H9 (cell line): ENCODE results near the gene MTA1. TPM values are rescaled to one million over a fixed set of nuclear protein-coding genes. Genes with fewer than 3 reads are reported as not detected.

Source experiments
- DNase-seq: peaks from one replicate; pipeline ENCODE4 v3.0.0-alpha.2; 2017
- H2AFZ ChIP-seq: one replicate; pipeline ENCODE4 v1.6.1; 2013; ENCODE audit warnings: mild to moderate bottlenecking, low read length, control low read depth, moderate library complexity
- H2AK5ac ChIP-seq: 2 replicates; pipeline ENCODE4 v1.6.1; 2013; ENCODE audit warnings: low read length, control low read depth, mixed read lengths; ENCODE audit not compliant: insufficient read length
- H2BK120ac ChIP-seq: one replicate; pipeline ENCODE4 v1.6.1; 2013; ENCODE audit warnings: low read depth, mild to moderate bottlenecking, low read length, control low read depth, inconsistent platforms; ENCODE audit not compliant: poor library complexity, severe bottlenecking
- H2BK12ac ChIP-seq: 2 replicates; pipeline ENCODE4 v1.6.1; 2013; ENCODE audit warnings: low read length, control low read depth, mixed read lengths, low read depth; ENCODE audit not compliant: insufficient read length
- H2BK15ac ChIP-seq: 2 replicates; pipeline ENCODE4 v1.6.1; 2013; ENCODE audit warnings: low read depth, low read length, control low read depth
- H2BK20ac ChIP-seq: one replicate; pipeline ENCODE4 v1.6.1; 2013; ENCODE audit warnings: low read depth, mild to moderate bottlenecking, low read length, control low read depth, inconsistent platforms; ENCODE audit not compliant: poor library complexity, severe bottlenecking
- H2BK5ac ChIP-seq: 2 replicates; pipeline ENCODE4 v1.6.1; 2013; ENCODE audit warnings: low read length, control low read depth, mixed read lengths; ENCODE audit not compliant: insufficient read length
- H3K14ac ChIP-seq: 2 replicates; pipeline ENCODE4 v1.6.1; 2013; ENCODE audit warnings: low read length, control low read depth; ENCODE audit not compliant: insufficient read depth
- H3K18ac ChIP-seq: 2 replicates; pipeline ENCODE4 v1.6.1; 2013; ENCODE audit warnings: low read depth, mild to moderate bottlenecking, mixed read lengths, low read length, control low read depth; ENCODE audit not compliant: insufficient read length
- H3K23ac ChIP-seq: 2 replicates; pipeline ENCODE4 v1.6.1; 2013; ENCODE audit warnings: low read length, control low read depth, mixed read lengths, low read depth; ENCODE audit not compliant: insufficient read length
- H3K23me2 ChIP-seq: 2 replicates; pipeline ENCODE4 v1.6.1; 2013; ENCODE audit warnings: low read depth, mild to moderate bottlenecking, mixed read lengths, low read length, control low read depth; ENCODE audit not compliant: insufficient read length, poor library complexity, severe bottlenecking
- H3K27ac ChIP-seq: 2 replicates; pipeline ENCODE4 v1.5.1; 2013; ENCODE audit warnings: low read length, control low read depth, mixed read lengths, low read depth; ENCODE audit not compliant: insufficient read length
- H3K27me3 ChIP-seq: 2 replicates; pipeline ENCODE4 v1.6.1; 2013; ENCODE audit warnings: low read length, control low read depth, inconsistent platforms; ENCODE audit not compliant: insufficient read depth
- H3K4ac ChIP-seq: 2 replicates; pipeline ENCODE4 v1.6.1; 2013; ENCODE audit warnings: low read depth, mild to moderate bottlenecking, control low read depth, inconsistent platforms, low read length, moderate library complexity
- H3K4me1 ChIP-seq: 2 replicates; pipeline ENCODE4 v1.6.1; 2013; ENCODE audit warnings: low read length, control low read depth, inconsistent platforms; ENCODE audit not compliant: insufficient read depth
- H3K4me2 ChIP-seq: 2 replicates; pipeline ENCODE4 v1.6.1; 2013; ENCODE audit warnings: low read length, control low read depth, mixed read lengths; ENCODE audit not compliant: insufficient read length, insufficient read depth
- H3K56ac ChIP-seq: 2 replicates; pipeline ENCODE4 v1.6.1; 2013; ENCODE audit warnings: low read depth, mild to moderate bottlenecking, mixed read lengths, low read length, control low read depth; ENCODE audit not compliant: insufficient read length
- H3K79me1 ChIP-seq: 2 replicates; pipeline ENCODE4 v1.6.1; 2013; ENCODE audit warnings: low read depth, mild to moderate bottlenecking, moderate library complexity, low read length, control low read depth, inconsistent platforms; ENCODE audit not compliant: insufficient read depth, poor library complexity, severe bottlenecking
- H3K79me2 ChIP-seq: 2 replicates; pipeline ENCODE4 v1.6.1; 2013; ENCODE audit warnings: low read length, control low read depth, inconsistent platforms; ENCODE audit not compliant: insufficient read depth
- H3K9ac ChIP-seq: 2 replicates; pipeline ENCODE4 v1.6.1; 2013; ENCODE audit warnings: low read length, control low read depth, mixed read lengths; ENCODE audit not compliant: insufficient read length; ENCODE audit errors: extremely low read depth
- H3K9me3 ChIP-seq: one replicate; pipeline ENCODE4 v1.6.1; 2013; ENCODE audit warnings: low read depth, low read length, inconsistent platforms; ENCODE audit not compliant: control insufficient read depth
- H3T11ph ChIP-seq: one replicate; pipeline ENCODE4 v1.6.1; 2013; ENCODE audit warnings: mild to moderate bottlenecking, low read length, control low read depth, inconsistent platforms
- H4K20me1 ChIP-seq: one replicate; pipeline ENCODE4 v1.6.1; 2013; ENCODE audit not compliant: control insufficient read depth, insufficient read length, insufficient read depth
- H4K5ac ChIP-seq: 2 replicates; pipeline ENCODE4 v1.6.1; 2013; ENCODE audit warnings: low read depth, mild to moderate bottlenecking, mixed read lengths, low read length, control low read depth; ENCODE audit not compliant: insufficient read length
- H4K8ac ChIP-seq: replicated peaks from 2 replicates; pipeline ENCODE4 v1.6.1; 2013; ENCODE audit warnings: low read length, control low read depth, mixed read lengths, low read depth; ENCODE audit not compliant: insufficient read length
- H4K91ac ChIP-seq: 2 replicates; pipeline ENCODE4 v1.6.1; 2013; ENCODE audit warnings: low read depth, mild to moderate bottlenecking, moderate library complexity, mixed read lengths, low read length, control low read depth; ENCODE audit not compliant: insufficient read length
- H3K27ac Mint-ChIP-seq, 3 experiments: 2 replicates in 2 of 3; 3 replicates in 1 of 3; pipeline ENCODE4 v1.8.0; 2020 to 2021; ENCODE audit warnings: mixed read lengths in 3 of 3, mild to moderate bottlenecking in 1 of 3, moderate library complexity in 1 of 3
- H3K27me3 Mint-ChIP-seq: 2 replicates; pipeline ENCODE4 v1.8.0; 2021; ENCODE audit warnings: low read depth, mild to moderate bottlenecking, moderate library complexity, mixed read lengths
- H3K36me3 Mint-ChIP-seq, 3 experiments: 2 replicates in 2 of 3; 3 replicates in 1 of 3; pipeline ENCODE4 v1.8.0; 2020 to 2021; ENCODE audit warnings: low read depth in 3 of 3, mixed read lengths in 3 of 3; ENCODE audit not compliant: insufficient read depth in 1 of 3
- H3K4me1 Mint-ChIP-seq, 2 experiments: 2 replicates each; pipeline ENCODE4 v1.8.0; 2020; ENCODE audit warnings: mixed read lengths in 2 of 2
- H3K4me3 Mint-ChIP-seq, 2 experiments: 2 replicates in 1 of 2; 3 replicates in 1 of 2; pipeline ENCODE4 v1.8.0; 2020 to 2021; ENCODE audit warnings: mild to moderate bottlenecking in 2 of 2, mixed read lengths in 2 of 2, moderate library complexity in 1 of 2
- H3K9me3 Mint-ChIP-seq, 2 experiments: 2 replicates in 1 of 2; 3 replicates in 1 of 2; pipeline ENCODE4 v1.8.0; 2020; ENCODE audit warnings: mild to moderate bottlenecking in 2 of 2, mixed read lengths in 2 of 2, moderate library complexity in 1 of 2
- CTCF ChIP-seq: fragments of 200-600 bp; sonication (generic); conservative IDR thresholded peaks from 3 replicates; pipeline ENCODE4 v1.8.0; 2021; ENCODE audit warnings: antibody characterized with exemption, mild to moderate bottlenecking
- WGBS: extraction: QIAGEN DNeasy Blood & Tissue Kit; methylation state at CpG from one replicate; pipeline ENCODE4 v1.1.7; 2013; ENCODE audit warnings: missing lambda C conversion rate, low lambda C conversion rate, mixed read lengths; ENCODE audit not compliant: insufficient read length; ENCODE audit errors: extremely low coverage; 5-methylcytosine and 5-hydroxymethylcytosine counted together
- total RNA-seq: library from RNA; stranded (reverse); gene quantifications from 2 replicates; pipeline ENCODE4 v1.2.1, GENCODE V29; 2021

Gene MTA1
- total RNA-seq, 1 experiment from 2014 or later, result 230 TPM

DNA sequence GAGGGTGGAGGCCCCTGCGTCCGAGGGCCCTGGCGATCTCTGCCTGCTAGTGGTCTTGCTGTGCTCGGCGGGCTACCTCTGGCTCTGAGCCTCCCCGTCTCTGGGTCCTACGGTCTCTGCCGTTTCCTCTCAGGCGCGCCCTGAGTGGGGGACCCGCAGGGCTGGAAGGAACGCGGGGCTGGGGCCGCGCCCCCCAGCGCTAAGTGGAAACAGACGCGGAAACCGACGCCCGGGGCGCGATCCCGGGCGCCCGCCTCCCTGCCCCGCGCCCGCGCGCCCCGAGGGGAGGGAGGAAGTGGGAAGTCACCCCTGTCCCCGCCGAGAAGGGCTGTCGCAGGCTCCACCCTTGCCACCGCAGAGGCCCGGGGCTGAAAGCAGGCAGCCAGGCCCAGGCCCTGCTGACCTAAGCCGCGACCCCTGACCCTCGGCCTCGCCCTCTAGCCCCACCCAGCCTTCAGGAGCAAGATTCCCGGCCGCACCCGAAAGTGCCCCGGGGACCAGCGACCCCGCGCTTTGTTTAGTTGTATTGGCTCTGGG lies 67.9 kb downstream of the MTA1 start:
- no peak overlapping the region for H4K91ac ChIP-seq

More for the DNA sequence above, 67.9 kb downstream of the MTA1 start:
- H2BK20ac ChIP-seq, result no peak overlapping the region
- no peak for DNase-seq
- no peaks in the 10 kb centered on the region for H4K20me1 ChIP-seq
- no peak overlapping the region for H2AFZ ChIP-seq
- Mint-ChIP-seq H3K9me3 (peaks cover 0 to 4% of the 10 kb centered on the region in 2 experiments; a peak in 1 of 5 replicates), H3K27me3 (peaks cover 63% of the 10 kb centered on the region), H3K4me3 (peak overlapping the region; percentile 12 to 61; a peak in 2 of 5 replicates), H3K4me1 (peaks cover 4 to 14% of the 10 kb centered on the region in 2 experiments), H3K36me3 (no peaks in the 10 kb centered on the region; a peak in 1 of 7 replicates), H3K27ac (no peak overlapping the region)
- H2BK12ac ChIP-seq, result no peak overlapping the region
- H3T11ph ChIP-seq, result no peak overlapping the region
- H3K4me2 ChIP-seq, result peak overlapping the region; percentile 11
- H2BK15ac ChIP-seq, result no peak overlapping the region
- no peak overlapping the region for H2BK5ac ChIP-seq
- peak overlapping the region; percentile 27 for H3K18ac ChIP-seq
- no peaks in the 10 kb centered on the region for H3K79me1 ChIP-seq
- no peak overlapping the region for H3K9ac ChIP-seq
- no peak overlapping the region for H3K56ac ChIP-seq
- peaks cover 6% of the 10 kb centered on the region for H3K23me2 ChIP-seq
- no peaks in the 10 kb centered on the region for H3K4me1 ChIP-seq
- peaks cover 26% of the 10 kb centered on the region; the same call in 1 of the 2 replicates for H3K27me3 ChIP-seq
- no peak overlapping the region for H3K27ac ChIP-seq
- no peaks in the 10 kb centered on the region for H3K9me3 ChIP-seq
- no peak overlapping the region for H3K4ac ChIP-seq
- WGBS, result no CpG with 5 or more reads among the region's 48 CpGs
- no peak overlapping the region for H2AK5ac ChIP-seq
- no peaks in the 10 kb centered on the region for H3K79me2 ChIP-seq
- H2BK120ac ChIP-seq, result no peak overlapping the region
- TF ChIP-seq CTCF, result no peak
- no peak overlapping the region for H4K5ac ChIP-seq
- no peak overlapping the region for H3K23ac ChIP-seq
- H4K8ac ChIP-seq, result no peak overlapping the region
- peak overlapping the region; percentile 8; the same call in 1 of the 2 replicates for H3K14ac ChIP-seq
